Measurements from ENCODE around the gene BRD7.

Gene BRD7

DNA sequence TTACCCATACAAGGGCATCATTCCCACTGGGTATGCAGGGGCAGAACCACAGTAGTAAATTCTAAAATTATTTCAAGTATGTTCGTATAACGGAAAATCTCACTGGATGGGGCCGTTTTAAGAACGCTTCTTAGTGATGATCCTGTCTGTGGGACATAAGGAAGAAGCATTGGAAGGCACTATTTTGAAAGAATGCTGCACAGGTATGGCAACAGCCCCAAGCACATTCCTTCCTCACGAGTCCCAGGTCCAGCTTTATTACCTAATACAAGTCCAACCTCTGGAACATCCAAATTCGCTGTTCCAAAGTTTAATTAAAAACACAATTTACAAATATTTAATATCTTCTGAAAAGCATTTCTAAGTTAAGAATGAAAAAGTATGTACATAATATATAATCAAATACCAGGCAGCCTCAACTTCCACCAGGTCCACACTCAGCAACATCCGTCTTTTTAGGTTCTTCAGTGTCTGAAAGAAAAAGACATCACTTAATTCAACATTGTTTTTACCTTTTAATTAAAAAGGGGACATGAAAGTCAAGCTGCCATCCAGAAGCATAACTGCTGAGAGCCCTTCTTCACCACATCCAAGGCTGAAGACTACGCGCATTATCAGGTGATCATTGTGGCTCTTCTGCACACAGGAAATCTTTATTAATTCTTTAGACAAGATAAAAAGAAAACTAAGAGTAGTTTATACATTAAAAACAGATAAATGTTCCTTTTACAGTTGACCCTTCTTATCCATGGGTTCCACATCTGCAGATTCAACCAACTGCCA, 49.8 kb downstream of the BRD7 start:
- DNase-seq = no peak

DNA sequence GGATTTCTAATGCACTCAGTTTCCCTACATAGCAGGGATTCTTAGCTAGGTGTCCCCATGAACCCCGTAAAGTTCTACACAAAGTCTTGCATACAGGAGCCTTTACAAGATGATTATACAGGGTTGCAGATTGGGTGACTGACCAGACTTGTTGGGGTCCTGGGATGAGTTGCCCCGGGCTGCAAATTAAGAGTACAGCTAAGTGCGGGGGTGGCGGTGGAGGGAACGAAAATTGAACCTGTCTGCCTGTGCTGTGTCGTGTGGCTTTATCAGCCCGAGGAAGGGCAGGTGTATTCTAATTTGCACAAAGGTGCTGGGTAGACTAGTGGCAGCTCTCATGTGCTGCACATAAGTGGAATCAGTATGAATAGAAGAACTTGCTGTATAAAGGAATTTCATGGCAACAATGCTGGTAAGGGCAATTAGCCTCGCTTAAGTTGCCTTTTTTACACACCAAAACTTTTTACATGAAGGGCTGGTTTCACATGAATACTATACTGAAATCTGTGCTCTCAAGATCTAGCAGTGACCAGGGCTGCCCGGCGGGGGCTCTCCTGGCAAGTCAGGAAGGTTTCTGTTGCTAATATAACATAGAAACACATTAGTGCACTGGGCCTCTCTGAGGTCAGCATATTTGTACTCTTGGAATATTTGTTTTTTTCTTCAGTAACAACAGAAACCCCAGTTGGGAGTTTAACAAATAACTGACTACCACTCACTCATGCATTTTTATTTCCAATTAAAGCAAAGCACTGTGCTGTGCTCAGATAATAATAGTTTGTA, 51.7 kb downstream of the BRD7 start:
- no peak for DNase-seq

DNA sequence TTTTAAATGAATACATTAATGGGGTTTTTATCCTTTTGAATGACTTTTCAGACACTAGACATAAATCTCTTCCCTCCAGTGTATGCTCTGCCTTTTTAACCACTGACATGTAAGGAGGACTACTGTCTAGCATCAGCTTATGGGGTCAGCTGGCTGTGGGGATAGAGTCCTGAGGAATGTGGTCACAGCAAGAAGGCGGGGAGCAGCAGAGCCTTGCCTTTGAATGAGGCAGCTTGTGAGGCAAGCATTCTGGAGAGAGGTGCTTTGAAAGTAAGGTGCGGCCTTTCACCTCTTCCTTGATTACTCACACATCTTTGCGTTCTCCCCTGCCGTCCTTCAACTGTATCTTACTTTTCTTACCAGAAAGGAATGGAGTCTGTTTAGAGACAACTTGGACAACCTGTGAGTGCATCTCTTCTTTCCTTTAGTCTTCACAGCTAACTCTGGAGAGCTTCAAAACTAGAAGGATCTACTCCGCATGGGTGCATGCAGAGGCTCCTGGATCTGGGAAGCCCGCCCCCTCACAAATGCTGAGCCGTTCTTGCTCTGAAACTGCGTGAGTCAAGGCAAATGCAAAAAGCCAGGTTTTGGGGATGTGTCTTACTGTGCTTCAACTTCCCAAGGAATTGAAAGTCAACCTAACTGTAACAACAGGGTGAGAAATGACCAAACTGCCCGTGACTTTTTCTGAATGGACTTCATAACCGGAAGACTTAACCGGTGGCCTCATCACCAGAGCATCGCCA, 52.5 kb downstream of the BRD7 start:
- no peak for DNase-seq

DNA sequence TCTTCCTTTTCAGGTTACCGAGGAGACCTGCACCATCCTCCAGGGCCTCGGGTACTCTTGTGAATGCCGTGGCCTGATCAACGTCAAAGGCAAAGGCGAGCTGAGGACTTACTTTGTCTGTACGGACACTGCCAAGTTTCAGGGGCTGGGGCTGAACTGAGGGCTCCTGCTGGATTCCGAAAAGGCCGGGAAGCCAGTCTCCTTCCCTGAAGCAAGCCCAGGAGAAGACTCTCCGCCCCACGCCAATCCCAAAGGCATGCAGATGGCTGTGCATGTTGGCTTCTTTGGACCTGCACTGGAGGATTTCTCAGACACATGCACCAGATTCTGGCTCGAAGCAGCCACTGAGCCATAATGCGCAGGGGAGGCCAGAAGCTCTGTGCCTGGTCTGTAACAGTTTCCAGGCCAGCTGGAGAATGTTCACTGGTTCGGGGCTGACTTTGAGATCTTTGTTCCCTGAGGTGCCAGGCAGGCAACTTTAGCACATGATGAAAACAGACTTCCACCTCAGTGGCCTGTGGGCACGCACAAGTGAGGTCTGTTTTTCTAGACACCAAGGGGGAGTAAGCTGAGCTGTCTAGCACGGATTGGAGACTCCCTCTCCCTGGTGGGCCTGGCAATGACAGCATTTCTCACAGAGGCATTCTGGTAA, 53.3 kb downstream of the BRD7 start:
- no peak for DNase-seq

DNA sequence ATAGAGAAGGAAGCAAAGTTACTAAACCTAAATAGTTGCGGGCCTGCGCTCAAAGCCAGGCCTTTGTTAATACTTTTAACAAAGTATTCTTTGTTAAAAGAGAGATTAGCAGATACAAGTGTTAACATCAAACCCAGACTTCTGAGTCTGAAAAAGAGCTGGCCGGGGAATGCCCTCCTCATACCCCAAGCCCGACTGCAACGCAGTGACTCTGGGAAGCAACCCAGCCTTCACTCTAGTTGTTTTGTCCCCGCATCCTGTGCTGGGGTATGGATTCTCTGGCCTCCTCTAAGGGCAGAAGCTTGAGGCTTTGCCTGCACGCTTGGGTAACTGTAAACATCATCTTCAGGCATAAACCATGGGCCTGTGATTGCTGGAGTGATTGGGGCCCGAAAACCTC, 54.1 kb downstream of the BRD7 start:
- no peak for DNase-seq

DNA sequence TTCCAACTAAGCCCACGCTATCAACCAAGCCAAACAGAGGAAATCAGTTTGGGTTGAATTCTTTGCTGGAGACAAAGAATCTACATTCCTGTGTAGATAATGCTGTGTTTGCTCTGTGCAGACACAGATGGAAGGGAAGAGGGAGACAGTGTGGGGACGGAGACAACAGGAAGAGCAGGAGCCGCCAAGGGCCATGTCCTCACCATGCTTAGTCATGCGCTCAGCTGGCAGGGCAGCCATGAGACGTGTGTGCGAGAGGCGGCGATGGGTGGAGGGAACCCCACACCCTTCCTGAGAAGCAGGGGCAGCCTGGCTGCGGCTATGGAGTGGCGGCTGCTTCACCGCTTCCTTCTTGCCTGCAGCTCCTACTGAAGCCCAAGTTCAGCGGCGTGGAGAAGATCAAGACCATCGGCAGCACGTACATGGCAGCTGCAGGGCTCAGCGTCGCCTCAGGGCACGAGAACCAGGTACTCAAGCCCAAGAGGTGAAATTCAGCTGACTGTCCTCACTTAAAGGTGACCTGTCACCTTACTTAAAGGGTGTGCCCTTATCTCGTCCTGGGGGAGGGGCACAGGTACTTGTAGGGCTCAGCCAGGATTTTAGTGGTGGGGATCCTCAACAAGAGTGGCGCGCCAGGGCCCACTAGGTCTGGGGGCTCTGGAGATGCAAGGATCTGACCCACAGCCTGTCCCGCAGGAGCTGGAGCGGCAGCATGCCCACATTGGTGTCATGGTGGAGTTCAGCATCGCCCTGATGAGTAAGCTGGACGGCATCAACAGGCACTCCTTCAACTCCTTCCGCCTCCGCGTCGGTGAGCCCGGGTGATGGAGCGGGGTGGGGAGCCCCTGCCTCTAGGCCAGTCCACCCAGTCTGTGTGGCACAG, 55.0 kb downstream of the BRD7 start:
- DNase-seq = no peak

DNA sequence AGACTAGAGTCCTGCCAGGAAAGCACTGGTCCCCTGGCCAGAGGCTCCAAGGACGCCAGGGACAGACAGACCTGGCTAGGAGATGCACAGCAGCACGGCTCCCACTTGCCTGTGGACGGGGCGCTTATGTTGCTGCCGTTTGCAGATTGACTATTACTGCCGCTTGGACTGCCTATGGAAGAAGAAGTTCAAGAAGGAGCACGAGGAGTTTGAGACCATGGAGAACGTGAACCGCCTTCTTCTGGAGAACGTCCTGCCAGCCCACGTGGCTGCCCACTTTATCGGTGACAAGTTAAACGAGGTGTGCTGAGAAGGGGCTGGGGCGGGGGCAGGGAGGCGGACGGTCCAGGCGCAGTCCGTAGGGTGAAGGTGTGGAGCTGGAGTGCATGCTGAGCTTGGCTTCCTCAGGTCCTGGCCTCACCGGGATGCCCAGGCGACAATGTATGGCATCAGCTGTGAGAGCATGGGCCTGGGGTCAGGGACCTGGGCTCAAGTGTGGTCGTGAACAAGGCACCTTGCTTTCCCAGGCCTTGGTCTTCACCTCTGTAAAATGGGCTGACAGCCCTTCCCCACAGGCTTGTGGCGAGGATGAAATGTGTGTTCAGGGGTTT, 56.8 kb downstream of the BRD7 start:
- DNase-seq = no peak

DNA sequence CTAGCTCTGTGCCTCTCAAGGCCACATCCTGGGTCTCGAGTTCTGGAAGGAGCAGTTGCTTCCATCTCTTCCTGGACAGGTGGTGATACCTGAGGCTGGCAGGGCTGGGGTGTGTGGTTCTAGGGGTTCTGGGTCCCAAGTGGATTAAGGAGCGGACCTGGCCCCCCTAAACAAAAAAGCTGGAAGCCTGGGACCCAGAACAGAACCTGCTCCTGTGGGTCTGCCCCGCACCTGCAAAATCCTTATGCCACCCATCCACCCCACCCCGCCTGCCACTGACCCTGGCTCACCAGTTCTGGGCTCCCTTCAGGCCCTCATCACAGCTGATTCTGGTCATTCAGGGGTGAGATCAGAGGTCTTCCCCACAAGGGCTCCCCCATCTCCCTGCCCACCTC, 57.7 kb downstream of the BRD7 start:
- no peak for DNase-seq

DNA sequence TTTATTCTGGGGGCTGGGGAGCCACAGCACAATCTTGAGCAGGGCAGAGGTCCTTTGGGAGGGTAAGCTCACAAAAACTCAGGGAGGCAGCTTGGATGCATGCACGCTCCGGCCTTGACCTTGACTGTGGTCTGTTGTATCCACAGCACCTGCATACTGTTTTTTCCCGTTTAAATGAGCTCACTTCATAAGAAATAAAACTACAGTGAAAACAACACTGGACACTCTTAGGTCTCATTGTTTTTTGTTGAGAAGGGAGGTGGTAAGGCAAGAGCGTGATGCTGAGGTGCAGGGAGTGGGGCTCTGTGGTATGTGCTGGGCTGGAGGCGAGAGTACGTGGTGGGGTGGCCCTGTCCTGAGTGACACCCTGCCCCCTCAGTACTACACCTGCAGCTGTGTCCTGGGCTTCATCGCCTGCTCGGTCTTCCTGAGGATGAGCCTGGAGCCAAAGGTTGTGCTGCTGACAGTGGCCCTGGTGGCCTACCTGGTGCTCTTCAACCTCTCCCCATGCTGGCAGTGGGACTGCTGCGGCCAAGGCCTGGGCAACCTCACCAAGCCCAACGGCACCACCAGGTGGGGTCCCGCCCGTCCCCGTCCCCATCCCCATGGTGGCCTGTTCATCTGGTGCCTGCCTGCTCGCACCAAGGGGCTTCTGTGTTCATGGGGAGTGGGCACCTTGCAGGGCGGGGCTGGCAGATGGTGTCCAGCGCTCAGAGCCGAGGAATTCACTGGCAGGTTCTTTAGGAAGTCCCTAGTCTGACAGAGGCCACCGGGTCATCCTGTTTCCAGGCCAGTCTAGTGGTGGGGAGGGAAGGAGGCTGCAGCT, 58.3 kb downstream of the BRD7 start:
- DNase-seq = no peak

DNA sequence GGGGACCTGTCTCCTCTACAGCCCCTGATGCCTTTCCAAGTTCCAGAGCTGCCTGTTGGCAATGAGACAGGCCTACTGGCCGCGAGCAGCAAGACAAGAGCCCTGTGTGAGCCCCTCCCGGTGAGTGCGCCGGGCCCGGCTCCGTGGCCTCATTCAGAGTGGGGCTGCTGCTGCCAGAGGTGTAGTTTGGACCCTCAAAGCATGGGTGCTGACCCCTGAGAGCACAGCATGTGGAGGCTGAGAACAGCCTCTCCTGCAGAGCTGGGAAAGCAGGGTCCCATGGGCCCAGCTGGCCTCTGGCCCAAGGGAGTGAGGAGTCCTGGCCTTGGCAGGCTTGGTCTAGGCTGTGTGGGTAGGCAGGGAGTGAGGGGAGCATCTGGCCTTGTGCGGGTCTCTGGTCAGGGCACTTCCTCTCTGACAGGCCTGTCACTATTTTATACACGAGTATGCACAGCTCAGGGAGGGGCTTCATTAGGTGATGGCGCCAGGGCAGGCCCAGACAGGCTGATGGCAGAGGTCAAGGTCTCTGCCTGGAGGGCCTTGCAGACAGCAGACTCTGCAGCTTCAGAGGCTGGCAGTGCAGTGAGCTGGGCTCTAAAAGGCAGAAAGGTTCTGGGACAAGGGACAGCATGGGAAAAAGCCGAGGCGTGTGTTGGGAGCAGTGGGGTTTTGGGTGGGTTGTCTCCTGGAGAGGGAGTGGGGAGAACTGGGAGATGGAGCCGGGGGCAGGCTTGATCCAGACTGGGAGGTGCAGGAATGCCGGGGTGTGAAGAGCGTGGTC, 59.1 kb downstream of the BRD7 start:
- DNase-seq = no peak

DNA sequence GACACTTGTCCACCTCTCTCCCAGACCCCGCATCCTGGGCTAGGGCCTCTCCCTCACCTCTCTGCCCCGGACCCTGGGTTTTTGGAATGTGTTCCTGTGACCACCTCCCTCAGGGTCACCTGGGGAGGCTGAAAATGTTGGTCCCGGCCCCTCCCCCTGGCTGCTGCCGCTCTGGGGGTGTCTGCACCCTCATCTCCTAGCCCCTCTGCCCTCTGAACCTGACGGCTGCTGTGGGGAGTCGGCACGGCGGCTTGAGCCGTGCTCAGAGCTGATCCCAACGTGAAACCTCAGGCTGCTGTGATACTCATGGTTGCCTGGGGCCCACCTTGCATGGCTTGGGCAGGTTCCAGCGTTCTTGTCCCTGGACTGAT, 59.6 kb downstream of the BRD7 start:
- no peak for DNase-seq

DNA sequence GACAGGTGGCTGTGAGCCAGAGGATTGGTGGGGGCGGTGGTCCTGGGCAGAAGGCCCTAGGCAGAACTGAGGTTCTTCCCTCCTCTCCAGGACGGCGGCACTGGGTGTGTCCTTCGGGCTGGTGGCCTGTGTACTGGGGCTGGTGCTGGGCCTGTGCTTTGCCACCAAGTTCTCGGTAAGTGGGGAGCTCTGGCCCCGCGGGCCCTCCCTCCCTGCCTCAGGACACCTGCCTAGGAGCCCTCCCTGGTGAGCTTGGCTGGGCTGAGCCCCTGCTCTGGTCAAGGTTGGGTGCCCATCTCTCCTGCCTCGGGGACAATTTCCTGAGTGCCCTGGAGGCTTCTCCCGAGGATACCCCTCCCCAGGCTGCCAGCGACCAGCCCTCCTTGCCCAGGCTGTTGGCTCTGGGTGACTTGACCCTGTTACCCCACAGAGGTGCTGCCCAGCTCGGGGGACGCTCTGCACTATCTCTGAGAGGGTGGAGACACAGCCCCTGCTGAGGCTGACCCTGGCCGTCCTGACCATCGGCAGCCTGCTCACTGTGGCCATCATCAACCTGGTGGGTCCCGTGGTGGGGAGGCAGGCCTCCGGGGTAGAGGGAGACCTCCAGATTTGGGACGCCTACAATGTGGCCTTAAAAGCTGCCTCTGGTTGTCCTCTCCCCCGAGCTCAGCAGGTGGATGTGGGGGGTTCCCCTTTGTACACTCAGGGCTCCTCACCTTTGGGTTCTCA, 60.4 kb downstream of the BRD7 start:
- no peak for DNase-seq

DNA sequence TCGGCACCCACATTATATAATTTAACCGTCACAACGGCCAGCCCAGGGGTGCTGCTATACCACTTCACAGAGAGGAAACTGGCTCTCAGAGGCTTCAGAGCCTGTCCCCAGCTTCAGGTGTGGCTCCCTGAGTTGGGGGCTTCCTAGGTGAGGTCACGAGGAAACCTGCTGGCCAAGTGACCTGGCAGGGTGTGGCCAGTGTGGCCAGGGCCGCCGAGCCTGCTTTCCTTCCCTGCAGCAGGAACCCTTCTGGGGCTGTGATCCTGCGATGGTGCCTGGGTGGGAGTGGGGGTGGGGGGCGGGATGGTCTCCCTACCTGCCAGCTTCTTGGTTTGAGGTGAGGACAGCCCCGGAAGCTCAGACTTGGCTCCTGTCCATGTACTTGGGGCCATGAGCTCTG, 62.5 kb downstream of the BRD7 start:
- no peak for DNase-seq

DNA sequence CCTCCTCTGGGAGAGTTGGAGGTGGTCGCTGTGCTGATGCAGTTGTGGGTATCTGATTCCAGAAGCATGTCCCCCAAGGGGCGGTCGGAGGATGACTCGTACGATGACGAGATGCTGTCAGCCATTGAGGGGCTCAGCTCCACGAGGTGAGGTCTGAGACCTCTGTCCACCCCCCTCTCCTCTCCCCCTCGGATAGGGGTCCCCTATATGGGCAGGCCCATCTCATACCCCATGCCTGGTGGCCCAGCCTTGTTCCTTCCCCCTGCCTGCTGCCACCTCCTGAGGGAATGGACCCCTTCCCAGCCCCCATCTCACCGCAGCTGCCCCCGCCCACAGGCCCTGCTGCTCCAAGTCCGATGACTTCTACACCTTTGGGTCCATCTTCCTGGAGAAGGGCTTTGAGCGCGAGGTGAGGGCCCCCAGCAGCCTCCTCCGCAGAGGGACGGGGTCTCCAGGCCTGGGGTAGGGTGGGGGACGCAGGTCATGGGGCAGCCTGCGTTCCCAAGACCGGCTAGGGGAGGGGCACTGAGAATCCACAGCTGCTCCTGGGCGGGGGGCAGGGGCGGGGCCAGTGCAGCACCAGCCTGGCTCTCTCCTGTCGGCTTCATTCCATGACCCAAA, 63.2 kb downstream of the BRD7 start:
- no peak for DNase-seq

DNA sequence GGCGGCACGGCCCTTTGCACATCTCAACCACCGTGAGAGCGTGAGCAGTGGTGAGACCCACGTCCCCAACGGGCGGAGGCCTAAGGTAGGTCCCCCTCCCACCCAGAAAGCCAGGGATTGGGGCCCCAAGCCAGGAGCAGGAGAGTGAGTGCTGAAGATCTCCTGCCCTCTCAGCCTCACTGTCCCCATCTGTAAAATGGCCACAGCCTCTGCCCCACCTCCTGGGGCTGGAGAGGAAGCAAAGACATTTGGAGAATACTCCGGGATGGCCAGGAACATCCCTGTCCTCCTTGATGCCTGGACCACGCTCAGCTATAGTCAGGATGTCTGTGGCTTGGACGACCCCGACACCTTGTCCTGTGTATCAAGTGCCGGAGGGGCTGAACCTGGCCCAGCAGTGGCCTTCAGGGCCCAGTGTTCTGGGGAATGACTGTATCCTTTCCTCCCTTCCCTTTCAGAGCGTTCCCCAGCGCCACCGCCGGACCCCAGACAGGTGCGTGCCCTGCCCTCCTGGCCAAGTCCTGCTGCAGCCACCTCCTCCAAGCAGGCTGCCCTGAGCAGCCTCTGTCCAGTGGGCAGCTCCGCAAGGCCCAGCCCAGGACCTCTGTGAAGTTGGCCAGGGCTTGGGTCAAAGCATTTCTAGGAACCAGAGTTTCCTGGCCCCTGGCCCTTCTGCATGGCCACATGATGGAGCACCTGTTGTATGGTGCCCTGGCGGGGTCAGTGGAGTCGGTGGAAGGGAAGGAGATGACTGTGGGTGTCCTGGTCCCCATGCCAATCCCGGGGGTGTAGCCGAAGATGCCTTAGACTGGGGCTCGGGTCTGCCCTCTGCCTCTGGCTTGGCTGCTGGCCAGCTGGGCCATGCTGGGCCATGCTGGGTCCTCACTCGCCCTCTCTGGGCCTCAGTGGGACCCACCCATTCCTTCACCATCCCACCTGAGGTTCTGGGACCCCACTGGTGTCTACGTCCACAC, 64.0 kb downstream of the BRD7 start:
- DNase-seq = no peak

DNA sequence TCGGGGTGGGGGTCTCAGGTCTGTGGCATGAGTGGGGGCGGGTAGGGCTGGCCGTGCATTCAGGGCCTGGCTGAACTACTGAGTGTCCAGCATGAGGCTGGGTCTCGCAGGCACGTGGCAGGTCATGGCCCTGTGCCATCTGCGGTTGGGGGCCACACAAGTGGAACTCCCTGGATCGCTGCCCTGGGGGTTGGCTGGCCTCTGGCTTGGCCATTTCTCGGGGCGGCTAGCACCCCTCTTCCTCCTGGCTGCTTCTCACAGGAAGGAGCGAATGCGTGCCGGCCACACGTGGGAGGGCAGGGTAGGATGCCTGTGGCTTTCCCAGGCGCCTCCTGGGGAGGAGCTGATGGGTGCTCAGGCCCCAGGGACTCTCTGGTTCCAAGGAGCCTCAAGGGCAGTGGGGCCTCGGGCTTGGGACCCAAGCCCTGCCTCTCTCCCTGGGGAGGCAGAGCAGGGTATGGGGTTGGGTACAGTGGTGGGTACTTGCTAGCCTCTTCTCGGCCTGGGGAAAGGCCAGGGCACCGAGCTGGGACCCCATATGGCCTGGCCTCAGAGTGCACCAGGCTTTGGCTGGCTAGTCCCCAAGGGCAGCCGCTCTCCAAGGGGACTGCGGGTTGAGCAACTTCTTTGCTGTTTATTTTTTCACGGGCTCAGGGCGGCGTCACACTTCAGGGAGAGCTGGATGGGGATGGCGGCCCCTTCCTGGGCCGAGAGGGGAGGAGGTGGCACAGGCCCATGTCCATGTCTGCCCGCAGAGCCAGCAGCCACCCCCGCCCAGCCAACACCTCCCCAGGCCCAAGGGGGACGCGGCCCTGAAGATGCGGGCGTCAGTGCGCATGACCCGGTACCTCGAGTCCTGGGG, 65.0 kb downstream of the BRD7 start:
- DNase-seq = no peak
